Cardiac fibroblast (primary cell): Measurements from ENCODE around the gene CHRM1.

Experiments
- DNase-seq, 2 donors: peaks; one replicate each; pipeline versions ENCODE4 v3.0.0 to v3.0.0-alpha.2; 2010; ENCODE audit warnings: low read depth in 2 of 2
- H3K4me3 ChIP-seq, 2 donors: replicated peaks in 1 of 2; 1 replicate in 1 of 2; 2 replicates in 1 of 2; pipeline ENCODE4 v1.5.1; 2011; ENCODE audit warnings: low read depth in 2 of 2, low read length in 2 of 2, mild to moderate bottlenecking in 2 of 2, moderate library complexity in 1 of 2
- CTCF ChIP-seq: IDR thresholded peaks from one replicate; pipeline ENCODE4 v1.5.1; 2011; ENCODE audit warnings: low read depth, mild to moderate bottlenecking, low read length, inconsistent platforms

The CHRM1 gene

GRCh38 chr11:62933285-62933684, 12.1 kb upstream of the CHRM1 start:
- H3K4me3 ChIP-seq: no peak overlapping the region
- no peak for TF ChIP-seq CTCF

GRCh38 chr11:62931499-62932278, 10.5 kb upstream of the CHRM1 start:
- DNase-seq: no peak
- TF ChIP-seq CTCF: no peak
- H3K4me3 ChIP-seq: no peak overlapping the region

More at GRCh38 chr11:62933285-62933684, 12.1 kb upstream of the CHRM1 start:
- DNase-seq: no peak

- DNase-seq: no peak
- TF ChIP-seq CTCF: no peak
- H3K4me3 ChIP-seq: no peak overlapping the region
Observed at GRCh38 chr11:62930666-62931065, 9.5 kb upstream of the CHRM1 start.

- no peak overlapping the region for H3K4me3 ChIP-seq
- no peak for TF ChIP-seq CTCF
- no peak for DNase-seq
Observed at GRCh38 chr11:62930157-62930556, 9.0 kb upstream of the CHRM1 start.

GRCh38 chr11:62928011-62928410, 6.8 kb upstream of the CHRM1 start:
- no peak overlapping the region for H3K4me3 ChIP-seq
- no peak for TF ChIP-seq CTCF
- DNase-seq: no peak

GRCh38 chr11:62926680-62927455, 5.7 kb upstream of the CHRM1 start:
- DNase-seq: no peak
- no peak overlapping the region for H3K4me3 ChIP-seq
- TF ChIP-seq CTCF: no peak
